ENCODE measurements around the gene ME1.
"Not testable (repeated sequence)": the region's sequence is repeated elsewhere in the genome, so short reads cannot be mapped to it uniquely, and the experiment has no call there.

The ME1 gene

GRCh38 chr6:83285917-83286316, 144.9 kb downstream of the ME1 start:
- no peak for FAIRE-seq

GRCh38 chr6:83273596-83273995, 157.3 kb downstream of the ME1 start:
- TF ChIP-seq POLR2A (IDR thresholded peaks at IDR 0.05; ENCODE audit: low read depth, low read length), result no peak
- DNase-seq (ENCODE audit: insufficient read length, low spot score) (no peak), FAIRE-seq (peak; percentile 78)

More at GRCh38 chr6:83285917-83286316, 144.9 kb downstream of the ME1 start:
- DNase-seq (ENCODE audit: insufficient read length, low spot score), result no peak
- TF ChIP-seq POLR2A (IDR thresholded peaks at IDR 0.05; ENCODE audit: low read depth, low read length), result no peak

GRCh38 chr6:83270971-83271719, 159.7 kb downstream of the ME1 start:
- no peak for TF ChIP-seq POLR2A (IDR thresholded peaks at IDR 0.05; ENCODE audit: low read depth, low read length)
- no peak for DNase-seq (ENCODE audit: insufficient read length, low spot score)

GRCh38 chr6:83265384-83265783, 165.5 kb downstream of the ME1 start:
- FAIRE-seq, result peak; percentile 92
- DNase-seq (ENCODE audit: insufficient read length, low spot score), result no peak
- no peak for TF ChIP-seq POLR2A (IDR thresholded peaks at IDR 0.05; ENCODE audit: low read depth, low read length)

More at GRCh38 chr6:83270971-83271719, 159.7 kb downstream of the ME1 start:
- peak; percentile 92 for FAIRE-seq

- TF ChIP-seq POLR2A (IDR thresholded peaks at IDR 0.05; ENCODE audit: low read depth, low read length), result no peak
- FAIRE-seq (peak; percentile 57), DNase-seq (ENCODE audit: insufficient read length, low spot score) (no peak)
These were observed 170.3 kb downstream of the ME1 start for GRCh38 chr6:83260577-83260976.

- no peak for TF ChIP-seq POLR2A (IDR thresholded peaks at IDR 0.05; ENCODE audit: low read depth, low read length)
- FAIRE-seq (no peak), DNase-seq (ENCODE audit: insufficient read length, low spot score) (no peak)
These were observed 172.3 kb downstream of the ME1 start for GRCh38 chr6:83258517-83258916.

- TF ChIP-seq POLR2A (IDR thresholded peaks at IDR 0.05; ENCODE audit: low read depth, low read length), result no peak
These were observed 173.1 kb downstream of the ME1 start for GRCh38 chr6:83257791-83258190.

GRCh38 chr6:83256719-83257118, 174.1 kb downstream of the ME1 start:
- DNase-seq (ENCODE audit: insufficient read length, low spot score); FAIRE-seq: not testable (repeated sequence)

More at GRCh38 chr6:83257791-83258190, 173.1 kb downstream of the ME1 start:
- DNase-seq (ENCODE audit: insufficient read length, low spot score) (no peak), FAIRE-seq (no peak)

GRCh38 chr6:83252719-83253118, 178.1 kb downstream of the ME1 start:
- TF ChIP-seq POLR2A (IDR thresholded peaks at IDR 0.05; ENCODE audit: low read depth, low read length), result no peak
- FAIRE-seq (peak; percentile 81), DNase-seq (ENCODE audit: insufficient read length, low spot score) (no peak)

GRCh38 chr6:83250235-83250634, 180.6 kb downstream of the ME1 start:
- FAIRE-seq, result no peak
- DNase-seq (ENCODE audit: insufficient read length, low spot score), result no peak

GRCh38 chr6:83247471-83247870, 183.4 kb downstream of the ME1 start:
- TF ChIP-seq POLR2A (IDR thresholded peaks at IDR 0.05; ENCODE audit: low read depth, low read length), result no peak
- no peak for FAIRE-seq
- no peak for DNase-seq (ENCODE audit: insufficient read length, low spot score)

More at GRCh38 chr6:83250235-83250634, 180.6 kb downstream of the ME1 start:
- TF ChIP-seq POLR2A (IDR thresholded peaks at IDR 0.05; ENCODE audit: low read depth, low read length), result no peak

- TF ChIP-seq POLR2A (IDR thresholded peaks at IDR 0.05; ENCODE audit: low read depth, low read length), result no peak
- FAIRE-seq (no peak), DNase-seq (ENCODE audit: insufficient read length, low spot score) (no peak)
These were observed 199.7 kb downstream of the ME1 start for GRCh38 chr6:83231146-83231545.

- no peak for DNase-seq (ENCODE audit: insufficient read length, low spot score)
- no peak for TF ChIP-seq POLR2A (IDR thresholded peaks at IDR 0.05; ENCODE audit: low read depth, low read length)
- FAIRE-seq, result no peak
These were observed 204.3 kb downstream of the ME1 start for GRCh38 chr6:83226517-83226916.

GRCh38 chr6:83221889-83222479, 208.9 kb downstream of the ME1 start:
- FAIRE-seq, result peak; percentile 67
- no peak for TF ChIP-seq POLR2A (IDR thresholded peaks at IDR 0.05; ENCODE audit: low read depth, low read length)
- no peak for DNase-seq (ENCODE audit: insufficient read length, low spot score)

GRCh38 chr6:83221276-83221675, 209.6 kb downstream of the ME1 start:
- no peak for FAIRE-seq
- no peak for TF ChIP-seq POLR2A (IDR thresholded peaks at IDR 0.05; ENCODE audit: low read depth, low read length)
- no peak for DNase-seq (ENCODE audit: insufficient read length, low spot score)
